CD4-positive, alpha-beta T cell treated with Interleukin-6 at 100 ng/mL for 8 hours (primary cell): ENCODE data around the gene GDF10.
A peak's percentile ranks its signal among the peaks of the same experiment; 100 is the strongest.

Experiments
- DNase-seq: peaks from one replicate; pipeline ENCODE4 v3.0.0-alpha.2; 2020; ENCODE audit warnings: mixed read lengths, low spot score

GDF10 gene

DNA sequence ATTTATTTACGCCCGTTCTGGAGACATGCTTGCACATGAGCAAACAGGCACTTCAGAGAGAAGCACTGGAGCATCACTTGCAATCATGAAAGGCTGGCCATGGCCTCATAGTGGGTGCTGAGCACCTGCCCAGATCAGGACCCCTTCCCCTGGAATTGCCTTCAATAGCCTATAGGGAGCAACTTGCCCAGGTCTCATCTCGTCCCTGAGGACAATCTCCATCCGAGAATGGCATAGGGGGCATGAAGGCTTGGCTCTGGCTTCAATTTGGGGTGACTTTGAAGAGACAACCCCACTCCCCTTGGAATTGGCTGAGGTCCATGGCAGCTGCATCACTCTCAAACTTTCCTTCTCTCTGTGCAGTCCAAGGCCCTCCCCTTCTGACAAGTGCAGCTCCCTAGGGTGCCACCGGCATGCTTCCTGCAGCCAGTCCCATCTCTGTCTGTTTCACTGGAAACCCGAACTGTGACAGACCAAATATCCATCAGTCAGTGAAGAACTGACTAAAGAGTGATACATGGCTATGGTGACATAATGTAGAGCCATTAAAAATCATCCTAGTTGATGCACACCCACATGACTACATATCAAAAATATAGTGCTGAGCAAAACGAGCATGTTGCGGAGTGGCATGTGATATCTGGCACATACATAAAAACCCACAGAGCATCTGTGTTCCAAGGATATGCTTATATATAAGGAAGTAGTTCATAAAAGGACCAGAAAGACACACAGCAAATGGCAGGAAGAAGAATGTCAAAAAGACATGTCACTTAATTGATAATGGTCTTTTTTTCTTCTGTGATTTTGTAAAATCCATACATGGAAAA lies 34.7 kb downstream of the GDF10 start:
- no peak for DNase-seq

DNA sequence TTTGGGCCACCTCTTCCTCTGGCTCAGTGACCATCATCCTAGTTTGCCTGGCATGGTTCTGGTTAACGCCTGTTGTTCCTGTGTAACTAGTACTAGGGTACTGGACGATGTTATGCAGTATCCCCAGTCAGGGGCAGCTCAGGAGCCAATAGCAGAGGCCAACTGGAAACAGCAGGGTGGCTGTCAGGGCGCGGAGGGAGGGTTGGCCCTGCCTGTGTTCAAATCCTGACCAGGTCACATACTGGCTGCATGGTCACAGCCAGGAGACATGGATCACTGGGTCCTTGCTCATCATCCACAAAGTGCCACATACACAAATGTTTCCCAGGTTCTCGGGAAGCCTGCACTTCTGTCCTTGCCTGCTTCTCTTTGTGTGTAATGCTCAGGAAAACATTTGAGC lies 35.9 kb downstream of the GDF10 start:
- no peak for DNase-seq

GRCh38 chr10:47336387-47337134 lies 36.6 kb downstream of the GDF10 start:
- no peak for DNase-seq

GRCh38 chr10:47337310-47337709 lies 37.3 kb downstream of the GDF10 start:
- DNase-seq: no peak

- no peak for DNase-seq
Observed at GRCh38 chr10:47339186-47339735, 39.3 kb downstream of the GDF10 start.

- no peak for DNase-seq
Observed at GRCh38 chr10:47339759-47340607, 40.0 kb downstream of the GDF10 start.

- DNase-seq: peak; percentile 62
Observed at GRCh38 chr10:47340608-47341170, 40.7 kb downstream of the GDF10 start.

- DNase-seq: no peak
Observed at GRCh38 chr10:47344996-47345870, 45.2 kb downstream of the GDF10 start.

- DNase-seq: no peak
Observed at GRCh38 chr10:47346581-47347302, 46.7 kb downstream of the GDF10 start.

DNA sequence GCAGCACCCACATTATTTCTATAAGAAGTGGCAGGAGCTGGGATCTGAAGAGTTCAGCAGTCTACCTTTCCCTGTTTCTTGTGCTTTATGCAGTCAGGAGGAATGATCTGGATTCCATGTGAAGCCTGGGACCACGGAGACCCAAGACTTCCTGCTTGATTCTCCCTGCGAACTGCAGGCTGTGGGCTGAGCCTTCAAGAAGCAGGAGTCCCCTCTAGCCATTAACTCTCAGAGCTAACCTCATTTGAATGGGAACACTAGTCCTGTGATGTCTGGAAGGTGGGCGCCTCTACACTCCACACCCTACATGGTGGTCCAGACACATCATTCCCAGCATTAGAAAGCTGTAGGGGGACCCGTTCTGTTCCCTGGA lies 47.3 kb downstream of the GDF10 start:
- no peak for DNase-seq

- DNase-seq: no peak
Observed at GRCh38 chr10:47348138-47348651, 48.2 kb downstream of the GDF10 start, which contains the start of gene RBP3. RBP3 (plus strand) TSS chr10:47348363; CDS start chr10:47348485, 122 bp downstream.

GRCh38 chr10:47348661-47349470 lies 48.9 kb downstream of the GDF10 start:
- no peak for DNase-seq

DNA sequence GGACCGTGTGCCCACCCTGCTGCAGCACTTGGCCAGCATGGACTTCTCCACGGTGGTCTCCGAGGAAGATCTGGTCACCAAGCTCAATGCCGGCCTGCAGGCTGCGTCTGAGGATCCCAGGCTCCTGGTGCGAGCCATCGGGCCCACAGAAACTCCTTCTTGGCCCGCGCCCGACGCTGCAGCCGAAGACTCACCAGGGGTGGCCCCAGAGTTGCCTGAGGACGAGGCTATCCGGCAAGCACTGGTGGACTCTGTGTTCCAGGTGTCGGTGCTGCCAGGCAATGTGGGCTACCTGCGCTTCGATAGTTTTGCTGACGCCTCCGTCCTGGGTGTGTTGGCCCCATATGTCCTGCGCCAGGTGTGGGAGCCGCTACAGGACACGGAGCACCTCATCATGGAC lies 49.5 kb downstream of the GDF10 start:
- no peak for DNase-seq

DNA sequence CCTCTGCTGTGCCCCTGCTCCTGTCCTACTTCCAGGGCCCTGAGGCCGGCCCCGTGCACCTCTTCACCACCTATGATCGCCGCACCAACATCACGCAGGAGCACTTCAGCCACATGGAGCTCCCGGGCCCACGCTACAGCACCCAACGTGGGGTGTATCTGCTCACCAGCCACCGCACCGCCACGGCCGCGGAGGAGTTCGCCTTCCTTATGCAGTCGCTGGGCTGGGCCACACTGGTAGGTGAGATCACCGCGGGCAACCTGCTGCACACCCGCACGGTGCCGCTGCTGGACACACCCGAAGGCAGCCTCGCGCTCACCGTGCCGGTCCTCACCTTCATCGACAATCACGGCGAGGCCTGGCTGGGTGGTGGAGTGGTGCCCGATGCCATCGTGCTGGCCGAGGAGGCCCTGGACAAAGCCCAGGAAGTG lies 50.0 kb downstream of the GDF10 start:
- DNase-seq: no peak

- no peak for DNase-seq
Observed at GRCh38 chr10:47350671-47351640, 51.0 kb downstream of the GDF10 start.

DNA sequence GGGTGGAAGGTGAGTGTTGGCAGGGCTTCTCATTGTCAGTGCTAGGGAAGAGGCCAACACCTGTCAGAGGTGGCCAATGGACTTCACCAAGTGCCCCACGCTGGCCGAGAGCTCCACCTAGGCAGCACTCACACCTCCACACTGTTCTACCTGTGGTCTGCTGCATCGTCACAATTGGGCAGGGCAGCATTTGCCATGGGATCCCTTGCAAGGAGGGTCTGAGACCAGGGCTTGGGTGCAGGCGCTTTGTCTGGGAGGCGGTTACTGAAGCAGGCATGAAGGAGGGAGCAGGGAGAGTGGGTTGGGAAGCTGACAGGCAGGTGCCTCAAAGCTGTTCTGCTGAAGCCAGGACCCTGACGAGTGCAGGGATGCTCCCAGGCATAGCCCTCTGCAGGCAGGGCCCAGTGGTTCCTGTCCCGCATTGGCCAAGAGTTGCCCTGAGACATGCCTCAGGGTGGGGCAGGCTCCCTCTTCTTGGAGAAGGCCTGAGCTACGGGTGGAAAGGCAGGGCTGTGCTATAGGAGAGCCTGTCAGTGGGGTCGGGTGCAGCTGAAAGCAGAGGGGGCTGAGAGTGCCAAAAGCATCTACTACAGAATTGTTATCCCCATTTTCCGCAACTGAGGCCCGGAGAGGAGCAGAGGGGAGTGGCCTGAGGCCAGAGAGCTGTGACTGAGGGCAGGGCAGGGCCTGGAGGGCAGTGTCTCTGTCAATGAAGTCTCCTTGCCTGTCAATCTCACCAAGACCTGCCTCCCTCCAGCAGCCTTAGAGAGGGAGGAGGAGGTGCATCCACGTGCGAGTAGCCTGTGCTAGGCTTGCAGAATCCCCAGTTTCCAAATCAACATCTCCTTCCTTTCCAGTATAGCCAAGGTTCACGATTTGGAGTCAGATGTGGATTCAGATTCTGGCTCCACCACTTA lies 52.2 kb downstream of the GDF10 start:
- DNase-seq: no peak

DNA sequence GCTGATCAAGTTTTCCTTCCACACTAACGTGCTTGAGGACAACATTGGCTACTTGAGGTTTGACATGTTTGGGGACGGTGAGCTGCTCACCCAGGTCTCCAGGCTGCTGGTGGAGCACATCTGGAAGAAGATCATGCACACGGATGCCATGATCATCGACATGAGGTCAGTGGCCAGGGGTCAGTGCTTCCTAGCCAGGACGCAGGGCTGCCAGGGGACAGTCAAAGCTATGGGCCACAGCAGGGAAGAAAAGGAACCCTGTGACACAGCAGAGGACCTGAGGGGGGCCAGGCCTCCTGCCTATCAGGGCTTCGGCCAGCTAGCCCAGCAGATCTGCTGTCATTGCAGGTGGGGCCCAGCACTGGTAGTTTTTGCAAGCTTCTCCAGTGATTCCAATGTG lies 53.4 kb downstream of the GDF10 start:
- DNase-seq: no peak
